ENCODE data around the gene SMTN. TPM values are rescaled to one million over a fixed set of nuclear protein-coding genes. Genes with fewer than 3 reads are reported as not detected.
"Not testable (repeated sequence)": the region's sequence is repeated elsewhere in the genome, so short reads cannot be mapped to it uniquely, and the experiment has no call there.

Gene SMTN
- total RNA-seq, 6 donors from 2014 or later = 26.1 to 104 (median 47.3) TPM

GRCh38 chr22:31094021-31094551, 13.0 kb downstream of the SMTN start:
- TF ChIP-seq POLR2AphosphoS5 (IDR thresholded peaks at IDR 0.05) = no peak
- no peak for TF ChIP-seq CTCF (IDR thresholded peaks at IDR 0.05)
- no peak for TF ChIP-seq EP300 (IDR thresholded peaks at IDR 0.05)
- TF ChIP-seq POLR2A (IDR thresholded peaks at IDR 0.05) = no peak
- Histone ChIP-seq H3K4me3 (no peak overlapping the region), H3K27me3 (no peaks in the 10 kb centered on the region), H3K36me3 (peaks cover 2 to 98% (median 64%) of the 10 kb centered on the region in 4 donors), H3K9me3 (no peaks in the 10 kb centered on the region), H3K27ac (peak overlapping the region in 2 of 4 donors; percentile 49 to 61), H3K4me1 (peaks cover 0 to 5% (median 3%) of the 10 kb centered on the region in 4 donors)
- no peak for DNase-seq
- 71 to 76% methylated on average over 2 to 5 of the region's 5 CpGs for WGBS, 2 donors
- no peak for ATAC-seq (ENCODE audit: low FRiP score in 2 of 2)

- DNase-seq (no peak), ATAC-seq (ENCODE audit: low FRiP score in 2 of 2) (no peak)
- H3K27me3 ChIP-seq = no peaks in the 10 kb centered on the region
- peaks cover 5 to 98% (median 66%) of the 10 kb centered on the region in 4 donors for H3K36me3 ChIP-seq
- WGBS, 2 donors = 97% methylated on average over 7 of the region's 7 CpGs
- no peak overlapping the region for H3K4me3 ChIP-seq
- H3K27ac ChIP-seq = no peak overlapping the region
- no peaks in the 10 kb centered on the region for H3K9me3 ChIP-seq
- TF ChIP-seq EP300 (IDR thresholded peaks at IDR 0.05) = no peak
- TF ChIP-seq POLR2AphosphoS5 (IDR thresholded peaks at IDR 0.05) = no peak
- TF ChIP-seq POLR2A (IDR thresholded peaks at IDR 0.05) = no peak
- TF ChIP-seq CTCF (IDR thresholded peaks at IDR 0.05) = no peak
- H3K4me1 ChIP-seq = peaks cover 0 to 5% (median 2%) of the 10 kb centered on the region in 4 donors
These were observed 13.6 kb downstream of the SMTN start for GRCh38 chr22:31094741-31095140.

GRCh38 chr22:31095637-31096249, 14.6 kb downstream of the SMTN start:
- H3K27me3 ChIP-seq = no peaks in the 10 kb centered on the region
- WGBS, 2 donors = 91 to 97% methylated on average over 3 of the region's 3 CpGs
- no peaks in the 10 kb centered on the region for H3K9me3 ChIP-seq
- no peak overlapping the region for H3K4me3 ChIP-seq
- DNase-seq (no peak), ATAC-seq (ENCODE audit: low FRiP score in 2 of 2) (no peak)
- H3K36me3 ChIP-seq = peaks cover 4 to 98% (median 65%) of the 10 kb centered on the region in 4 donors
- H3K27ac ChIP-seq = no peak overlapping the region
- peaks cover 0 to 5% (median 2%) of the 10 kb centered on the region in 4 donors for H3K4me1 ChIP-seq
- TF ChIP-seq CTCF (IDR thresholded peaks at IDR 0.05) = no peak
- no peak for TF ChIP-seq POLR2A (IDR thresholded peaks at IDR 0.05)
- TF ChIP-seq EP300 (IDR thresholded peaks at IDR 0.05) = no peak
- TF ChIP-seq POLR2AphosphoS5 (IDR thresholded peaks at IDR 0.05) = no peak

GRCh38 chr22:31096657-31097279, 15.7 kb downstream of the SMTN start:
- no peak overlapping the region for H3K27ac ChIP-seq
- ATAC-seq (ENCODE audit: low FRiP score in 2 of 2) (no peak), DNase-seq (peak in 1 of 2 donors; percentile 76)
- H3K36me3 ChIP-seq = peaks cover 4 to 95% (median 58%) of the 10 kb centered on the region in 4 donors
- peaks cover 0 to 5% (median 2%) of the 10 kb centered on the region in 4 donors for H3K4me1 ChIP-seq
- no peaks in the 10 kb centered on the region for H3K9me3 ChIP-seq
- no peak for TF ChIP-seq POLR2A (IDR thresholded peaks at IDR 0.05)
- TF ChIP-seq CTCF (IDR thresholded peaks at IDR 0.05) = no peak
- no peak for TF ChIP-seq POLR2AphosphoS5 (IDR thresholded peaks at IDR 0.05)
- no peak for TF ChIP-seq EP300 (IDR thresholded peaks at IDR 0.05)
- 89 to 91% methylated on average over 14 to 27 of the region's 27 CpGs for WGBS, 2 donors
- no peaks in the 10 kb centered on the region for H3K27me3 ChIP-seq
- no peak overlapping the region for H3K4me3 ChIP-seq

- DNase-seq; H3K9me3 ChIP-seq; H3K27me3 ChIP-seq; ATAC-seq (ENCODE audit: low FRiP score in 2 of 2); H3K4me3 ChIP-seq; H3K4me1 ChIP-seq: not testable (repeated sequence)
- H3K27ac ChIP-seq = peak overlapping the region in 1 of 4 donors; percentile 6
- H3K36me3 ChIP-seq = peaks cover 4 to 94% (median 53%) of the 10 kb centered on the region in 4 donors
- 92 to 99% methylated on average over 5 of the region's 5 CpGs for WGBS, 2 donors
These were observed 16.4 kb downstream of the SMTN start for GRCh38 chr22:31097539-31097938.

All from upper lobe of left lung (tissue), 6 donors.